Measurements from ENCODE around the gene ABRAXAS1. TPM values are rescaled to one million over a fixed set of nuclear protein-coding genes. Genes with fewer than 3 reads are reported as not detected.

The ABRAXAS1 gene
- total RNA-seq, result 15.1 and 17.5 TPM in 2 replicates

DNA sequence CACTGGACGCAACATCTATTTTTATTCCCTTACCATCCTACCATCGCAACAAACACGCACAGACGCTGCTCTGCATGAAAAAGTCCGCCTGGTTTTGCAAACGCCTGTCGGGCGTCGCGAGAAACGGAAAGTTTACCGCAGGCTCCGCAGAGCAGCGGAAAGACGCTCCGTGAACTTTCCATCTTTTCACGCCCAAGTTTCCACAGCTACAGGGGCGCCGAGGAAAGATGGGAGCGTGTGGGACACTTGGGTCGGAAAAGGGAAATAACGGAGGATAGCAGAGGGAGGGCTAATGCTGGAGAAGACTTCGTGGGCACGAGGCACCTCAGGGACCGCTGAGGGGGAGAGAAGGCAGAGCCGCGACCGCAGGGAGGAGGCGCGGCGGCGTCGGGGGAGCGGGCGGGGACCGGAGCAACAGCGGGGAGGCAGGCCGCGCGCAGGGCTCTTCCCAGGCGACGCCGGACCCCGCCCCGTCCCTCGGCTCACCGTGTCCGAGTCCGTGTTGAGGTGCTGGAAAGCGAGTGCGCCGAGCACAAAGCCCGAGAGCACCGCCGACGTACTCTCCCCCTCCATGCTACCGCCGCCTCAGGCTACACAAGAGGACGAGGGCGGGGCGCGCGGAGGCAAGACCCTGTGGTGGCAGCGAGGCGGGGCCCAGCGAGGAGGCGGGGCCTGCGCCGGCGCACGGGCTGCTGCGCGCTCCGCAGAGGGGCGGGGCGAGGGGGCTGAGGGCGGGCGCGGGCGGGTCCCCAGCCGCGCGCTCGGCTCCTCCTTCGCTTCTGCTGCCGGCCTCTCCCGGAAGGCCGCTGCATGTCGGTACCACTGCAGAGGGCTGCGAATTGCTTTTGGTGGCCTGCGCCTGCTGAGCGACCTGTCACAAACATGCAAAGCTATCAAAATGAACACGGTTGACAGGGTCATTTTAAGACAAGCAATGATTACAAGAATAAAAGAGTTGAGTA, at the start of gene ABRAXAS1:
ABRAXAS1 (minus strand) TSS at position 601 of the 962 bp plus-strand sequence; CDS start at position 573, 28 bp downstream.

DNA sequence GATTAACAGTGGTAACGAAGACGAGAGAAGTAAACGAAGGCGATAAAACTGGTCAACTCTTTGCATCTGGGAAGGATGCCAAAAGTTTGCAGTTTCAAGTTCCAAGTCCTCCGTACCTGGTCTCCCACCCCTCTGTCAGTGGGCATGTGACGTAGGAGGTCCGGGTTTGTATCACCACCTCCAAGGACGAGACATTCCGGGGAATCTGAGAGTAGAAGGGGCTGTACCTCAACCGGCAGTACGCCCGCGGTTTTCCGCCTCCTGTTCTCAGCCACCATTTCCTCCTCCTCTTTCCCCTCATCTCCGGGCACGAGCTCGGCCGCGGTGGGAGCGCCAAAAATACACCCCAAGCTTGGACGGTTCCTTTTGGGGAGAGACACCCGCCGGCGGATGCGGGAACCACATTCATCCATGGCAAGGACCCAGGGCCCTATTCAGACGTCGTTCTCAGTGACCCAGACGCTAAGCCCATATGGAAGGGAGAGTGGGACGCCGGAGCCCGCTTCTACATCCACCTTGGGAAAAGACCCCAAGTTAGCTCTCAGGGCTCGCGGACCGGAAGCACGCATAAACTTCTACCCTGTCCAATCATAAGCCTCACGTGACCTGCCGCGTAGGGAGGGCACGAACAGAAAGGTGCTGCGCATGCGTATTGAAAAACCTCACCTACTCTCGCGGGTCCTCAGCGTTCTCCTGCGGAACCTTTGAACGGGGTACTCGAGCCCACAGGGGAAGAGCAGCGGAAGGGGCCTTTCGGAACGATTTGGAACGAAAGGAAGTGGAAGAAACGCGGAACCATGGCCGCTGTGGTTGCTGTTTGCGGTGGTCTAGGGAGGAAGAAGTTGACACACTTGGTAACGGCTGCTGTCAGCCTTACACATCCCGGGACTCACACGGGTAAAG, 29.4 kb downstream of the ABRAXAS1 start, which contains the start of the genes HELQ and MRPS18C:
HELQ (minus strand) TSS at position 543 of the 903 bp plus-strand sequence; CDS start at position 413, 130 bp downstream.
MRPS18C (plus strand) TSS at position 778 of the 903 bp plus-strand sequence; CDS start at position 798, 20 bp downstream.

Other genes starting within 250 kb of the ABRAXAS1 start
- 7.3 and 8.4 TPM in 2 replicates for gene COQ2, start 200.3 kb downstream of the ABRAXAS1 start, total RNA-seq
- gene HPSE, start 150.3 kb downstream of the ABRAXAS1 start, total RNA-seq, result 0.16 and 0.49 TPM in 2 replicates
- 11.8 and 14.8 TPM in 2 replicates for gene HELQ, start 29.3 kb downstream of the ABRAXAS1 start, total RNA-seq
- gene MRPS18C, start 29.0 kb downstream of the ABRAXAS1 start, total RNA-seq, result 9.0 and 10.2 TPM in 2 replicates
- 0.97 and 1.3 TPM in 2 replicates for gene GPAT3, start 51.0 kb upstream of the ABRAXAS1 start, total RNA-seq